Measurements from ENCODE around the gene TCF15.

Gene TCF15

DNA sequence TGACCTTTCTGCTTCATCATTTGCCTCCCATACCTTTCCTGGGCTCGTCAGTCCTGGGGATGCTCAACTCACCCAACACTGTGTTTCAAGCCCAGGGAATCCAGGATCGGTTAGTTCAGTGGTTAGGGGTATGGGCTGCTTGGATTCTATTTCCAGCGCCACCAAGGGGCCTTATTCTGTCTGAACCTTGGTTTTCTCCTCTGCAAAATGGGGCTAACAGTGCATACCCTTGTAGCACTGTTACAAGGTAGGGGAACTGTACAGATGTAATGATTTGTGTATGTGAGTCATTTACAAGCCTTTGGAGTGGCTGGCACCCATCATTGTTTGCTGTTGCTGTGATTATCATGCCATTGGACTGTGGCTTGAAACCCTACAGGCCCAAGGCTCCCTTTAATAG is 52.0 kb downstream of the TCF15 start:
- FAIRE-seq = no peak
- no peak for DNase-seq (ENCODE audit: insufficient read length, low spot score)

DNA sequence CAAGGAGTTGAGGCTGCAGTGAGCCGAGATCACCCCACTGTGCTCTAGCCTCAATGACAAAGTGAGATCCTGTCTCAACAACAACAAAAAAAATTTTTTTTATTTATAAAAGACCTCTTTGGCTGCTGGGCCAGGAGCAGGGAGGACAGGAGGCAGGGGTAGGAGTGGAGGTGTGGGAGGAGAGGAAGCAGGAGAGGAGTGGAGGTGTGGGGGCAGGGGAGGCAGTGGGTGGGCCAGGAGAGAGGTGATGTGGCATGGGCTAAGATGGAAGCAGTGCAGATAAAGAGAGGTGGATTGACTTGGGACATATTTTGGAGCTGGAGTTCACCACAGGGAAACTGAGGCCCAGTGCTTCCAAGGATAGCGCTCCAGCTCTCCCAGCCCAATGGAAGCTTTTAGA is 53.1 kb downstream of the TCF15 start:
- DNase-seq (ENCODE audit: insufficient read length, low spot score) (no peak), FAIRE-seq (no peak)

DNA sequence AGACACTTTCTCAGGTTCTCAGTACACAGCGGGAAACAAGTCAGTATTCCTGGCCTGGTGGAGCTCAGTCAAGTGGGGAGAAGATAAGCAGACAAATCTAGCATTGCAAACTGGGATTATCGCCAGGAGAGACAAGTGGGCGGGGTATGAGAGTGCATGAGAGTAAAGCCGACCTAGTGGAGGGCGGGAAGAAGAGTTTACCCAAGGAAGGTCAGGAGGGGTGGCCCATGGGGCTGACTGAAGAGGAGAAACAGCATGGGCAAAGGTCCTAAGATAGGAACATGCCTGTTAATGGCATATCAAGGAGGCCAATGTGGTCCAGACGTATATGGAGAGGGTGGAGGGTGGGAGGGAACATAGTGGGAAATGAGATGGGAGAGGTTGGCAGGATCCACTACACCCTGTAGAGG is 54.1 kb downstream of the TCF15 start:
- DNase-seq (ENCODE audit: insufficient read length, low spot score) (no peak), FAIRE-seq (no peak)
